Measurements from ENCODE around the gene TEPSIN. TPM values are rescaled to one million over a fixed set of nuclear protein-coding genes. Genes with fewer than 3 reads are reported as not detected.

The TEPSIN gene
- total and polyA plus RNA-seq, 7 donors, result 10.9 to 22.1 (median 12.5) TPM

DNA sequence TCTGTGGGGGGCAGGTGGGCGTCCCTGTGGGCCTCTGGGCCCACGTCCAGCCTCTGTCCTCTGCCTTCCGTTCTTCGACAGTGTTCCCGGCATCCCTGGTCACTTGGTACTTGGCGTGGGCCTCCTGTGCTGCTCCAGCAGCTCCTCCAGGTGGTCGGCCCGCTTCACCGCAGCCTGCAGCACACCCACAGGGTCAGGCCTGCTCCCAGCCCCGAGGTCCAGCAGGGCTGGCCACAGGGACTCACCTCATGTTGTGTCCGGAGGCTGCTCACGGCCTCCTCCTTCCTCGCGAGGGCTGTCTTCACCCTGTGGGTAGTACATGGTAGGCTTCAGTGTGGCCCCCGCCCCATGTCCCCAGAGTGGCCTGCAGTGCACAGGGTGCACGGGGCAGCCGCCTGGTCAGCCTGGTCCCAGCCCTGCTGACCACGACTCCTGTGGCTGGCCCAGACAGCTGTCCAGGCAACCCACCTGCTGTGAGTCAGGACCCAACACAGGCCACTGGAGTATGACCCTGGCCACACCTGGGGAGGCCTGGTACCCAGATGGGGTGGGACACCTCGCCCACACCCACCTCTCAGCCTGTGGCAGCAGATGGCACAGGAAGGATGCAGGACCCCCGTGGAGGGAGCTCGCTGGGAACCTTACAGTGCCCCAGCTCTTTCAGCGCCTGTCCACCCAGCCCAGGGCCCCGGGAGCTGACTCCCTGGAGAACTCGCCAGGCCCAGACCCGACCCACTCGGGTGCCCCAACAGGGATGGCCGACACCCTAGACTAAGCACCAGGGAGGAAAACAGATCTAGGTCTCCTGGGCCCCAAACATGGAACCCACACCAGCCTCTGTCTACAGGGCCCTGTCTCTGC lies 49.0 kb downstream of the TEPSIN start:
- Histone ChIP-seq H3K4me3 (no peak overlapping the region), H3K9me3 (no peaks in the 10 kb centered on the region), H3K36me3 (ENCODE audit: insufficient read depth in 1 of 2, low read depth in 1 of 2) (peaks cover 0 to 7% of the 10 kb centered on the region in 2 donors), H3K27ac (no peak overlapping the region), H3K27me3 (ENCODE audit: insufficient read depth in 3 of 3, low read length in 2 of 3) (no peaks in the 10 kb centered on the region), H3K4me1 (no peaks in the 10 kb centered on the region)
- intact Hi-C loops (cut with DNase I), result no loop called here
- ATAC-seq (peak in 1 of 4 donors; percentile 17), DNase-seq (peak in 1 of 2 donors; percentile 10)
- TF ChIP-seq, protein P1, sequence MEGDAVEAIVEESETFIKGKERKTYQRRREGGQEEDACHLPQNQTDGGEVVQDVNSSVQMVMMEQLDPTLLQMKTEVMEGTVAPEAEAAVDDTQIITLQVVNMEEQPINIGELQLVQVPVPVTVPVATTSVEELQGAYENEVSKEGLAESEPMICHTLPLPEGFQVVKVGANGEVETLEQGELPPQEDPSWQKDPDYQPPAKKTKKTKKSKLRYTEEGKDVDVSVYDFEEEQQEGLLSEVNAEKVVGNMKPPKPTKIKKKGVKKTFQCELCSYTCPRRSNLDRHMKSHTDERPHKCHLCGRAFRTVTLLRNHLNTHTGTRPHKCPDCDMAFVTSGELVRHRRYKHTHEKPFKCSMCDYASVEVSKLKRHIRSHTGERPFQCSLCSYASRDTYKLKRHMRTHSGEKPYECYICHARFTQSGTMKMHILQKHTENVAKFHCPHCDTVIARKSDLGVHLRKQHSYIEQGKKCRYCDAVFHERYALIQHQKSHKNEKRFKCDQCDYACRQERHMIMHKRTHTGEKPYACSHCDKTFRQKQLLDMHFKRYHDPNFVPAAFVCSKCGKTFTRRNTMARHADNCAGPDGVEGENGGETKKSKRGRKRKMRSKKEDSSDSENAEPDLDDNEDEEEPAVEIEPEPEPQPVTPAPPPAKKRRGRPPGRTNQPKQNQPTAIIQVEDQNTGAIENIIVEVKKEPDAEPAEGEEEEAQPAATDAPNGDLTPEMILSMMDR (IDR thresholded peaks at IDR 0.05), result no peak
- whole genome bisulfite sequencing, 3 donors, result 81 to 87% (median 82%) methylated on average over 27 of the region's 27 CpGs

- TF ChIP-seq, protein P1 (IDR thresholded peaks at IDR 0.05), result no peak
- 85 to 92% (median 91%) methylated on average over 7 of the region's 7 CpGs for WGBS, 3 donors
- H3K27me3 ChIP-seq (ENCODE audit: insufficient read depth in 3 of 3, low read length in 2 of 3), result peaks cover 0 to 4% (median 0%) of the 10 kb centered on the region in 3 donors
- H3K4me1 ChIP-seq, result no peaks in the 10 kb centered on the region
- DNase-seq, result no peak
- H3K9me3 ChIP-seq, result no peaks in the 10 kb centered on the region
- H3K36me3 ChIP-seq (ENCODE audit: insufficient read depth in 1 of 2, low read depth in 1 of 2), result peaks cover 0 to 7% of the 10 kb centered on the region in 2 donors
- intact Hi-C loops (cut with DNase I), result no loop called here
- no peak overlapping the region for H3K27ac ChIP-seq
- H3K4me3 ChIP-seq, result no peak overlapping the region
- ATAC-seq, result no peak
Measured at GRCh38 chr17:81189016-81189415, 49.8 kb downstream of the TEPSIN start.

DNA sequence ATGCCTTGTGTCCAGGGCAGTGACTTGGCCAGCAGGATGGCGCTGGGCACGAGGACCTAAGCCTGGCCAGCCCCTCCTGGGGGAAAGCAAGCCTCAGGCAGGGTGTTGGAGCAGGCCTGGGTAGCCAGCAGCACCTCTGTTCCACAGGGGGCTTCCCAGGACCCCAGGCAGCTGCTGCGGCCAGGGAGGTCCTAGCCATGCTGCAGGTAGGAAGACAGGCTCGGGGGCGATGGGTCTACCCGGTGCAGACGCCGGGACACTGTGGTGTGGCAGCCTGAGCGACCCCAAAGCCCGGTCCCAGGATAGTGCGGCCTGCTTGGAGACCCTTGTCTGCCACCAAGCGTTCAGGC lies 50.4 kb downstream of the TEPSIN start:
- intact Hi-C loops (cut with DNase I), result no loop called here

DNA sequence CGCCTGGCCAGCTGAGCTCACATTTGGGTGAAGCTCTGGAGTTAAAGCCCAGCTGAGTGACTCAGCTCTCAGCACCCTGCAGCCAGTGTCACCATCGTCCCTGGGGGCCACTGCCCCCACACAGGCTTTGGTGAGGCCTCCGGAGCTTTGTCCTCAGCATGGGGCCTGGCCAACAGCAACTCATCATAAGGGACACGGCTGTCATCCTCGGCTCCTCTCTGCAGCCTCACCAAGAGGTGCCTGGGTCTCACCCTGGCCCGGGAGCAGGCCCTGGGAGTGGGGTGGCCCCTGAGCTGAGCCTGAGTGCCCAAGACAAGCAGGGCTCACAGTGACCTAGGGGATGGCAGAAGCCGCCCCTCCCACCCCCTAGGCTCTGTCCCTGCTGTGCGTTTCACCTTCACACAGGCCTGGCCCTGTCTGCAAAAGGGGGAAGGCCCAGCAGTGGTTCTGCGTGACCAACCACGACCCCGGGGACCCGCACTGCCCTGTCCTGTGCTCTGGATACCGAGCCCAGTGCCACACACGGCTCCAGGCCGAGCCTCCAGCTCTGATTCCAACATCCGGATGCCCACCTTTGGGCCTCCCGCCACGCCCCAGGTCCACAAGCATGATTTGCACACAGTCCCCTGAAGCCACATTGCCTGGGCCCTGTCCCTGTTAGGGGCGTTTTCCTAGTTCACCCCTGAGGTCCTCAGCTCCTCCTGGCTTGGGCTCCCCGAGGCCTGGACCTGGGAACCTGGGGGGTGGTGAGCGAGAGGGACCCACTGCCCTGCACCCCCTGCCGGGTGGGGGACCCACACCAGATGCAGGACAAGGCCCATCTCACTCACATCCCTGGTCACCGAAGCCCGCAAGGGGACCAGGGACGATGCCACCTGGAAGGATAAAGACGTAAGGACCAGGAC lies 51.0 kb downstream of the TEPSIN start:
- no peaks in the 10 kb centered on the region for H3K9me3 ChIP-seq
- H3K4me1 ChIP-seq, result no peaks in the 10 kb centered on the region
- no peak overlapping the region for H3K4me3 ChIP-seq
- intact Hi-C loops (cut with DNase I), result no loop called here
- no peak overlapping the region for H3K27ac ChIP-seq
- DNase-seq (no peak), ATAC-seq (no peak)
- TF ChIP-seq, protein P1 (IDR thresholded peaks at IDR 0.05), result no peak
- H3K27me3 ChIP-seq (ENCODE audit: insufficient read depth in 3 of 3, low read length in 2 of 3), result peaks cover 0 to 4% (median 0%) of the 10 kb centered on the region in 3 donors
- H3K36me3 ChIP-seq (ENCODE audit: insufficient read depth in 1 of 2, low read depth in 1 of 2), result peaks cover 0 to 7% of the 10 kb centered on the region in 2 donors
- 90 to 92% (median 91%) methylated on average over 26 of the region's 26 CpGs for WGBS, 3 donors

More for the DNA sequence above, 50.4 kb downstream of the TEPSIN start:
- peaks cover 0 to 7% of the 10 kb centered on the region in 2 donors for H3K36me3 ChIP-seq (ENCODE audit: insufficient read depth in 1 of 2, low read depth in 1 of 2)
- TF ChIP-seq, protein P1 (IDR thresholded peaks at IDR 0.05), result no peak
- no peaks in the 10 kb centered on the region for H3K4me1 ChIP-seq
- no peak overlapping the region for H3K4me3 ChIP-seq
- no peaks in the 10 kb centered on the region for H3K9me3 ChIP-seq
- 87 to 95% (median 95%) methylated on average over 12 of the region's 12 CpGs for WGBS, 3 donors
- no peak overlapping the region for H3K27ac ChIP-seq
- no peak for ATAC-seq
- peaks cover 0 to 4% (median 0%) of the 10 kb centered on the region in 3 donors for H3K27me3 ChIP-seq (ENCODE audit: insufficient read depth in 3 of 3, low read length in 2 of 3)
- no peak for DNase-seq

All from psoas muscle (tissue), 8 donors.